Omental fat pad (tissue), 4 donors: ENCODE results near the gene SERINC2. TPM values are rescaled to one million over a fixed set of nuclear protein-coding genes. Genes with fewer than 3 reads are reported as not detected.
"Not testable (repeated sequence)": the region's sequence is repeated elsewhere in the genome, so short reads cannot be mapped to it uniquely, and the experiment has no call there.

Source experiments
- ATAC-seq: fragments of 150-250 bp; one replicate; pipeline ENCODE4 v1.9.1; 2016; ENCODE audit warnings: mild to moderate bottlenecking, moderate library complexity; ENCODE audit not compliant: low FRiP score
- DNase-seq: peaks from one replicate; pipeline ENCODE4 v3.0.0-alpha.2; 2019; ENCODE audit warnings: low spot score
- CTCF ChIP-seq, 3 donors: fragments of 450-650 bp; IDR thresholded peaks; one replicate each; pipeline ENCODE4 v1.5.1; 2016 to 2017; ENCODE audit warnings: antibody characterized with exemption in 3 of 3, mild to moderate bottlenecking in 3 of 3, moderate library complexity in 2 of 3
- total RNA-seq, 4 donors: library from RNA; depleted of rRNA; stranded (reverse); fragments of >200 nt; gene quantifications; one replicate each; pipeline ENCODE4 v1.1.0, GENCODE V29; 2016

The SERINC2 gene
- total RNA-seq, 4 donors from 2014 or later = 2.2 to 12.2 (median 5.4) TPM

GRCh38 chr1:31383967-31384366 lies 29.0 kb upstream of the SERINC2 start:
- TF ChIP-seq CTCF (IDR thresholded peaks at IDR 0.05) = no peak
- DNase-seq = no peak
- no peak for ATAC-seq

- not testable (repeated sequence) for DNase-seq, ATAC-seq
Measured at GRCh38 chr1:31386576-31387243, 26.3 kb upstream of the SERINC2 start.

- DNase-seq (no peak), ATAC-seq (no peak)
- TF ChIP-seq CTCF (IDR thresholded peaks at IDR 0.05) = no peak
Measured at GRCh38 chr1:31387612-31388011, 25.4 kb upstream of the SERINC2 start.

GRCh38 chr1:31389616-31390015 lies 23.4 kb upstream of the SERINC2 start:
- no peak for TF ChIP-seq CTCF (IDR thresholded peaks at IDR 0.05)
- DNase-seq (no peak), ATAC-seq (no peak)

- DNase-seq = no peak
- ATAC-seq = no peak
- TF ChIP-seq CTCF (IDR thresholded peaks at IDR 0.05) = no peak
Measured at GRCh38 chr1:31390071-31390470, 22.9 kb upstream of the SERINC2 start.

- DNase-seq = no peak
- ATAC-seq = no peak
- TF ChIP-seq CTCF (IDR thresholded peaks at IDR 0.05) = no peak
Measured at GRCh38 chr1:31393463-31393862, 19.6 kb upstream of the SERINC2 start.

- DNase-seq (peak; percentile 84), ATAC-seq (peak; percentile 90)
- peak in 2 of 3 donors; percentile 47 to 60 for TF ChIP-seq CTCF (IDR thresholded peaks at IDR 0.05)
Measured at GRCh38 chr1:31394584-31395193, 18.3 kb upstream of the SERINC2 start.
